ENCODE data around the gene SH3GLB1. TPM values are rescaled to one million over a fixed set of nuclear protein-coding genes. Genes with fewer than 3 reads are reported as not detected.

The SH3GLB1 gene
- total RNA-seq, 2 experiments from 2014 or later, result 17.7 to 37.5 TPM

DNA sequence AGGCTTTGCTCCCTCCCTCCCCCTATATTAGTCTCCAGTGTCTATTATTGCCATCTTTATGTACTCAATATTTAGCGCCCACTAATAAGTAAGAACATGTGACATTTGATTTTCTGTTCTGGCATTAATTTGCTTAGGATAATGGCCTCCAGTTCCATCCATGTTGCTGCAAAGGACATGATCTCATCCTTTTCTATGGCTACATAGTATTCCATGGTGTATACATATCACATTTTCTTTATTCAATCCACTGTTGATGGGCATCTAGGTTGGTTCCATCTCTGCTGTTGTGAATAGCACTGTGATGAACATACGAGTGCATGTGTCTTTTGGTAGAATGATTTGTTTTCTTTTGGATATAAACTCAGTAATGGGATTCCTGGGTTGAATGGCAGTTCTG lies 61.3 kb downstream of the SH3GLB1 start:
- H3K4me3 ChIP-seq (ENCODE audit: low read depth, low read length, poor library complexity, severe bottlenecking), result no peak overlapping the region
- ChIA-PET POLR2A (no interaction called here), CTCF (ENCODE audit: unreplicated experiment) (no interaction called here)
- no peaks in the 10 kb centered on the region for H3K79me2 ChIP-seq (ENCODE audit: insufficient read depth, low read depth, low read length)
- peaks cover 23% of the 10 kb centered on the region for H3K4me1 ChIP-seq (ENCODE audit: insufficient read depth, low read length, poor library complexity, severe bottlenecking)
- no peak overlapping the region for H2AFZ ChIP-seq (ENCODE audit: low read length)
- no peak for DNase-seq (ENCODE audit: low spot score)
- H3K27ac ChIP-seq (ENCODE audit: low read depth, low read length, poor library complexity, severe bottlenecking), result no peak overlapping the region
- H4K20me1 ChIP-seq (ENCODE audit: insufficient read depth, low read length), result no peaks in the 10 kb centered on the region
- H3K9me2 ChIP-seq (ENCODE audit: insufficient read depth, low read length), result no peaks in the 10 kb centered on the region
- intact Hi-C loops (cut with micrococcal nuclease; ENCODE audit: unreplicated experiment), result no loop called here
- no TSS peak for BruUV-seq (replicated peaks)
- peaks cover 14% of the 10 kb centered on the region; the same call in 1 of the 2 replicates for H3K9me3 ChIP-seq (ENCODE audit: low read length)
- no peak overlapping the region for H3K4me2 ChIP-seq (ENCODE audit: low read length)
- H3K36me3 ChIP-seq (ENCODE audit: insufficient read depth, low read length), result peaks cover 10% of the 10 kb centered on the region; the same call in 1 of the 2 replicates
- TF ChIP-seq, protein P1, sequence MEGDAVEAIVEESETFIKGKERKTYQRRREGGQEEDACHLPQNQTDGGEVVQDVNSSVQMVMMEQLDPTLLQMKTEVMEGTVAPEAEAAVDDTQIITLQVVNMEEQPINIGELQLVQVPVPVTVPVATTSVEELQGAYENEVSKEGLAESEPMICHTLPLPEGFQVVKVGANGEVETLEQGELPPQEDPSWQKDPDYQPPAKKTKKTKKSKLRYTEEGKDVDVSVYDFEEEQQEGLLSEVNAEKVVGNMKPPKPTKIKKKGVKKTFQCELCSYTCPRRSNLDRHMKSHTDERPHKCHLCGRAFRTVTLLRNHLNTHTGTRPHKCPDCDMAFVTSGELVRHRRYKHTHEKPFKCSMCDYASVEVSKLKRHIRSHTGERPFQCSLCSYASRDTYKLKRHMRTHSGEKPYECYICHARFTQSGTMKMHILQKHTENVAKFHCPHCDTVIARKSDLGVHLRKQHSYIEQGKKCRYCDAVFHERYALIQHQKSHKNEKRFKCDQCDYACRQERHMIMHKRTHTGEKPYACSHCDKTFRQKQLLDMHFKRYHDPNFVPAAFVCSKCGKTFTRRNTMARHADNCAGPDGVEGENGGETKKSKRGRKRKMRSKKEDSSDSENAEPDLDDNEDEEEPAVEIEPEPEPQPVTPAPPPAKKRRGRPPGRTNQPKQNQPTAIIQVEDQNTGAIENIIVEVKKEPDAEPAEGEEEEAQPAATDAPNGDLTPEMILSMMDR (conservative IDR thresholded peaks at IDR 0.05; ENCODE audit: low read length), result no peak
- no peak for TF ChIP-seq EZH2phosphoT487 (IDR thresholded peaks at IDR 0.05; ENCODE audit: borderline replicate concordance, low read depth, low read length)

- no peak overlapping the region for H3K4me3 ChIP-seq (ENCODE audit: low read depth, low read length, poor library complexity, severe bottlenecking)
- H3K4me1 ChIP-seq (ENCODE audit: insufficient read depth, low read length, poor library complexity, severe bottlenecking), result peaks cover 29% of the 10 kb centered on the region
- no peak overlapping the region for H2AFZ ChIP-seq (ENCODE audit: low read length)
- no peak for DNase-seq (ENCODE audit: low spot score)
- CTCF ChIA-PET (ENCODE audit: unreplicated experiment), result no interaction called here
- H3K36me3 ChIP-seq (ENCODE audit: insufficient read depth, low read length), result peaks cover 10% of the 10 kb centered on the region; the same call in 1 of the 2 replicates
- H3K27ac ChIP-seq (ENCODE audit: low read depth, low read length, poor library complexity, severe bottlenecking), result no peak overlapping the region
- H3K79me2 ChIP-seq (ENCODE audit: insufficient read depth, low read depth, low read length), result no peaks in the 10 kb centered on the region
- H3K4me2 ChIP-seq (ENCODE audit: low read length), result no peak overlapping the region
- intact Hi-C loops (cut with micrococcal nuclease; ENCODE audit: unreplicated experiment), result no loop called here
- no peaks in the 10 kb centered on the region for H3K9me2 ChIP-seq (ENCODE audit: insufficient read depth, low read length)
- TF ChIP-seq EZH2phosphoT487 (IDR thresholded peaks at IDR 0.05; ENCODE audit: borderline replicate concordance, low read depth, low read length), result no peak
- TF ChIP-seq, protein P1 (conservative IDR thresholded peaks at IDR 0.05; ENCODE audit: low read length), result no peak
- BruUV-seq (replicated peaks), result no TSS peak
- POLR2A ChIA-PET, result interaction anchor here (1.1 to 1.7 kb wide), 2 partner anchors 10 to 12 kb away, joined by 5 to 7 read pairs; no protein-coding TSS in a partner anchor
- H3K9me3 ChIP-seq (ENCODE audit: low read length), result peaks cover 14% of the 10 kb centered on the region; the same call in 1 of the 2 replicates
- no peaks in the 10 kb centered on the region for H4K20me1 ChIP-seq (ENCODE audit: insufficient read depth, low read length)
These were observed 64.2 kb downstream of the SH3GLB1 start for GRCh38 chr1:86768554-86768953.

DNA sequence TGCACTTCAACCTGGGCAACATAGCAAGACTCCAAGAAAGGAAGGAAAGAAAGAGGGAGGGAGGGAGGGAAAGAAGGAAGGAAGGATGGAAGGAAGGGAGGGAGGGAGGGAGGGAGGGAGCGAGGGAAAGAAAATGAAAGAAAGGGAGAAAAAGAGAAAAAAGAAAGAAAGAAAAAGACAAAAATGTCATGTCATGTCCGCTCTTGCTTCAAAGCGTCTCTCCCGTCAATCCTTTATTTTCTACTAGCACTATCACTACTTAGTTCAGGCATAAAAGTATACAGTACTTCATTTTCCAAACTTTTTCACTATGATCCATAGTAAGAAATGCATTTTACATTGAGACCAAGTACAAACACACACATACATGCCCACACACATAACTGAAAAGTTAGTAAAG lies 64.7 kb downstream of the SH3GLB1 start:
- no peak overlapping the region for H3K4me2 ChIP-seq (ENCODE audit: low read length)
- intact Hi-C loops (cut with micrococcal nuclease; ENCODE audit: unreplicated experiment), result no loop called here
- BruUV-seq (replicated peaks), result no TSS peak
- TF ChIP-seq EZH2phosphoT487 (IDR thresholded peaks at IDR 0.05; ENCODE audit: borderline replicate concordance, low read depth, low read length), result no peak
- TF ChIP-seq, protein P1 (conservative IDR thresholded peaks at IDR 0.05; ENCODE audit: low read length), result no peak
- no peak overlapping the region for H3K27ac ChIP-seq (ENCODE audit: low read depth, low read length, poor library complexity, severe bottlenecking)
- CTCF ChIA-PET (ENCODE audit: unreplicated experiment), result no interaction called here
- no peak for DNase-seq (ENCODE audit: low spot score)
- H4K20me1 ChIP-seq (ENCODE audit: insufficient read depth, low read length), result no peaks in the 10 kb centered on the region
- POLR2A ChIA-PET, result interaction anchor here (1.1 to 1.7 kb wide), 2 partner anchors 11 to 13 kb away, joined by 5 to 7 read pairs; no protein-coding TSS in a partner anchor
- H2AFZ ChIP-seq (ENCODE audit: low read length), result no peak overlapping the region
- H3K4me1 ChIP-seq (ENCODE audit: insufficient read depth, low read length, poor library complexity, severe bottlenecking), result peaks cover 34% of the 10 kb centered on the region
- peaks cover 14% of the 10 kb centered on the region; the same call in 1 of the 2 replicates for H3K9me3 ChIP-seq (ENCODE audit: low read length)
- no peak overlapping the region for H3K4me3 ChIP-seq (ENCODE audit: low read depth, low read length, poor library complexity, severe bottlenecking)
- H3K9me2 ChIP-seq (ENCODE audit: insufficient read depth, low read length), result no peaks in the 10 kb centered on the region
- peaks cover 10% of the 10 kb centered on the region; the same call in 1 of the 2 replicates for H3K36me3 ChIP-seq (ENCODE audit: insufficient read depth, low read length)
- H3K79me2 ChIP-seq (ENCODE audit: insufficient read depth, low read depth, low read length), result no peaks in the 10 kb centered on the region
